ENCODE data around the gene PRKN. TPM values are rescaled to one million over a fixed set of nuclear protein-coding genes. Genes with fewer than 3 reads are reported as not detected.

Gene PRKN
- total and polyA plus RNA-seq, 9 donors: 3.0 to 15.0 (median 9.2) TPM

DNA sequence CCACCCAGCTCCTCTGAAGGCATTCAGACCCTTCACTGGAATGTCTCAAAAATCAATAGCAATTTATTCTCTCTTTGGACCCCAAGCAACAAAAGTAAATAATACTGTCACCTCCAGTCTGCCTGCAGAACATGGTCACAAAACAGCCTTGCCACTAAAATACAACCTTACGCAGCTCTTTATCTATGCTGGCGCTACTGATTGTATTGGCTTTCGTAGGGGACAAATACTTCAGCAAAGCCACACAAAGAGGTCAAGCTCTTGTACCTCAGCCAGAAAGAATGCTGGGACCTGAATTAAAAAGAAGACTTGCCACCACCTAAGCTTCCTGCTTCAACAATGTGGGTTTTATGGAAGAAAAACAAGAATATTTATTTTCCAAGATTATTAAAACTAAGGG is 57.2 kb downstream of the PRKN start:
- no peaks in the 10 kb centered on the region for H3K9me3 ChIP-seq
- H3K27me3 ChIP-seq: no peaks in the 10 kb centered on the region
- WGBS, 3 donors: 90 to 96% (median 96%) methylated on average over 3 of the region's 3 CpGs
- no peak overlapping the region for H3K27ac ChIP-seq
- H3K36me3 ChIP-seq: no peaks in the 10 kb centered on the region
- intact Hi-C loops (cut with DNase I): no loop called here
- no peaks in the 10 kb centered on the region for H3K4me1 ChIP-seq (ENCODE audit: insufficient read depth)
- TF ChIP-seq EP300 (IDR thresholded peaks at IDR 0.05): no peak
- TF ChIP-seq, protein P1, sequence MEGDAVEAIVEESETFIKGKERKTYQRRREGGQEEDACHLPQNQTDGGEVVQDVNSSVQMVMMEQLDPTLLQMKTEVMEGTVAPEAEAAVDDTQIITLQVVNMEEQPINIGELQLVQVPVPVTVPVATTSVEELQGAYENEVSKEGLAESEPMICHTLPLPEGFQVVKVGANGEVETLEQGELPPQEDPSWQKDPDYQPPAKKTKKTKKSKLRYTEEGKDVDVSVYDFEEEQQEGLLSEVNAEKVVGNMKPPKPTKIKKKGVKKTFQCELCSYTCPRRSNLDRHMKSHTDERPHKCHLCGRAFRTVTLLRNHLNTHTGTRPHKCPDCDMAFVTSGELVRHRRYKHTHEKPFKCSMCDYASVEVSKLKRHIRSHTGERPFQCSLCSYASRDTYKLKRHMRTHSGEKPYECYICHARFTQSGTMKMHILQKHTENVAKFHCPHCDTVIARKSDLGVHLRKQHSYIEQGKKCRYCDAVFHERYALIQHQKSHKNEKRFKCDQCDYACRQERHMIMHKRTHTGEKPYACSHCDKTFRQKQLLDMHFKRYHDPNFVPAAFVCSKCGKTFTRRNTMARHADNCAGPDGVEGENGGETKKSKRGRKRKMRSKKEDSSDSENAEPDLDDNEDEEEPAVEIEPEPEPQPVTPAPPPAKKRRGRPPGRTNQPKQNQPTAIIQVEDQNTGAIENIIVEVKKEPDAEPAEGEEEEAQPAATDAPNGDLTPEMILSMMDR (IDR thresholded peaks at IDR 0.05): no peak
- TF ChIP-seq POLR2A (IDR thresholded peaks at IDR 0.05): no peak
- DNase-seq: no peak
- H3K4me3 ChIP-seq: no peak overlapping the region

DNA sequence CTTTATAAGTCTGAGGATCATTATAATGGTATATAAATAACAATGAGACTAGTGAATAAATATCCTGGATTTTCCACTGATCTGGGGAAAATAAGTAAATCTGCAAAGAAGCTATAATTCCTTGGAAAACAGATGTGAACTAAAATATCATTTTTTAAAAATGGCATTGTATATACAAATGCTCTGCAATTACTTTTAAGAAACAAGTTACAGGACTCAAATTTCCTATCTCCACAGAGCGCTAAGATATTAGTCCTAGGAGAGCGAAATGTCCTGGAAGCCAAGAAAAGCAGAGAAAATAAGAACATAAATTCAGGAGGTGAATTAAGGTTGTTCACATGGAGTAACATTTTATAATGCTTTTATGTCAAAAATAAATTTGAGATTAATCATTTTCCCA is 61.3 kb downstream of the PRKN start:
- Histone ChIP-seq H3K27me3 (no peaks in the 10 kb centered on the region), H3K36me3 (no peaks in the 10 kb centered on the region), H3K4me3 (no peak overlapping the region), H3K27ac (no peak overlapping the region), H3K9me3 (no peaks in the 10 kb centered on the region), H3K4me1 (ENCODE audit: insufficient read depth) (no peaks in the 10 kb centered on the region)
- WGBS, 3 donors: 75 to 83% (median 79%) methylated on average over 2 of the region's 2 CpGs
- intact Hi-C loops (cut with DNase I): no loop called here
- DNase-seq: no peak
- TF ChIP-seq POLR2A (IDR thresholded peaks at IDR 0.05) (no peak), EP300 (IDR thresholded peaks at IDR 0.05) (no peak)
- TF ChIP-seq, protein P1 (IDR thresholded peaks at IDR 0.05): no peak

DNA sequence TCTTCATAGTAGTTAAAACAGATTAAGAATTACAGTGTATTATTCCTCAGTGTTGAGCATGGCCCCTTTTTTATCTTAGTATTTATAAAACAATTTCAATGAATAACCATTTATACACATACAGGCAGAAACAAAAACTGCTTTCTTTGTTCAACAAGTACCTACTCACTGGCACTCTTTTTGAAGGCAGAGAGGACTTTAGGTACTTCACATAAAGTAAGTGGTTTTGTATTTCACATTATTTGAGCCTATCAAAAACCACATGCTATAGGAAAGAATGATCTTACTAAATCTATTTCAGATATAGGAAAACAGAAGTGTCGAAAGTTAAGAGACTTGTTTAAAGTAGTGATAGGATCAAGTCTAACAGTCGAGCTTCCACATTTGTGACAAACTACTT is 73.8 kb downstream of the PRKN start:
- Histone ChIP-seq H3K27me3 (no peaks in the 10 kb centered on the region), H3K4me3 (no peak overlapping the region), H3K27ac (no peak overlapping the region), H3K9me3 (no peaks in the 10 kb centered on the region), H3K36me3 (no peaks in the 10 kb centered on the region), H3K4me1 (ENCODE audit: insufficient read depth) (no peaks in the 10 kb centered on the region)
- DNase-seq: no peak
- intact Hi-C loops (cut with DNase I): no loop called here
- no peak for TF ChIP-seq EP300 (IDR thresholded peaks at IDR 0.05)
- TF ChIP-seq, protein P1 (IDR thresholded peaks at IDR 0.05): no peak
- no peak for TF ChIP-seq POLR2A (IDR thresholded peaks at IDR 0.05)
- WGBS, 3 donors: 65 to 85% (median 82%) methylated on average over 2 of the region's 2 CpGs

DNA sequence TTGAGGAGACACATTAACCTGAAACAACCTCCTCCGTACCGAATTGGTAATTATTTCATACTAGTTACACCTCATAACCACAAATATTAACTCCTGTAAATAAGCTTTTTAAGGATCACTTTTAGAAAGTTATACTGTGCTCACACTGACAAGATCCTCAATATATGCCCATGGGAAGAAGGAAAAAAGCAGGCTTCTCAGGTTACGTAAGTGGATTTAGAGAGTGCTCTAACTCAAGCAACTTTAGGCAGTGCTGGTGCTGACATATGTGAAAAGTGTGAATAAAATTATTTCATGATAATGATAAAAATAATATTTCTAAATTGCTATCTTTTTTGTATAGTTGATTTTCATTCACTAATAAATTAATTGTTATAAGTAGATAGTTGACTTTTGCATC is 76.1 kb downstream of the PRKN start:
- Histone ChIP-seq H3K4me3 (no peak overlapping the region), H3K9me3 (no peaks in the 10 kb centered on the region), H3K36me3 (no peaks in the 10 kb centered on the region), H3K27me3 (no peaks in the 10 kb centered on the region), H3K4me1 (ENCODE audit: insufficient read depth) (no peaks in the 10 kb centered on the region), H3K27ac (no peak overlapping the region)
- 92 to 96% (median 94%) methylated on average over 3 of the region's 3 CpGs for WGBS, 3 donors
- intact Hi-C loops (cut with DNase I): no loop called here
- no peak for DNase-seq
- TF ChIP-seq POLR2A (IDR thresholded peaks at IDR 0.05) (no peak), EP300 (IDR thresholded peaks at IDR 0.05) (no peak)
- TF ChIP-seq, protein P1 (IDR thresholded peaks at IDR 0.05): no peak

DNA sequence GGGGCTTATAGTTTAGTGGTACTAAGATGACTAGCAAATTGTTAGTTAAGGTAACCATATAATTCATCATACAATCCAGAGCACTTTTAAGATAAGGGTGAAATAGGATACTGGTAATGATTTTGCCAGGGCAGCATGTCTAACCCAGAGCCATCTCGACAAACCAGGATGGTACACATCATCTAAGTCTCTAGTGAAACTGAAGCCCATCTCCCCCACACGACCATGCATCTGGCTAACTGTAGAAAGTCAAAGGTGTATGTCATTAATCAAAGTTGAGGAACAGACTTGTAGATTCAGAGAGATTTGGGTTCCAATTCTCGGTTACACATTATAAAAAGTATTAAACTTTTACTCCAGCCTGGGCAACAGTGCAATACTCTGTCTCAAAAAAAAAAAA is 78.3 kb downstream of the PRKN start:
- H3K9me3 ChIP-seq: no peaks in the 10 kb centered on the region
- H3K36me3 ChIP-seq: no peaks in the 10 kb centered on the region
- intact Hi-C loops (cut with DNase I): no loop called here
- H3K4me1 ChIP-seq (ENCODE audit: insufficient read depth): no peaks in the 10 kb centered on the region
- H3K4me3 ChIP-seq: no peak overlapping the region
- no peaks in the 10 kb centered on the region for H3K27me3 ChIP-seq
- DNase-seq: no peak
- no peak for TF ChIP-seq POLR2A (IDR thresholded peaks at IDR 0.05)
- no peak for TF ChIP-seq EP300 (IDR thresholded peaks at IDR 0.05)
- TF ChIP-seq, protein P1 (IDR thresholded peaks at IDR 0.05): no peak
- no peak overlapping the region for H3K27ac ChIP-seq
- WGBS, 3 donors: 79 to 83% (median 81%) methylated on average over 3 of the region's 3 CpGs
